PFSK-1 (cell line): Measurements from ENCODE around the gene PKDCC.

Source experiments
- POLR2AphosphoS5 ChIP-seq: IDR thresholded peaks from 2 replicates; pipeline ENCODE4 v1.6.1; 2012; ENCODE audit warnings: low read depth, mild to moderate bottlenecking, control low read depth, low read length, moderate library complexity
- REST ChIP-seq, 2 experiments: IDR thresholded peaks; 2 replicates each; pipeline versions ENCODE4 v1.6.1 to v1.8.0; 2011 to 2012; ENCODE audit warnings: low read depth in 2 of 2, low read length in 2 of 2, control low read depth in 1 of 2, inconsistent platforms in 1 of 2, mild to moderate bottlenecking in 1 of 2, moderate library complexity in 1 of 2; ENCODE audit not compliant: insufficient read depth in 1 of 2
- SIN3A ChIP-seq: IDR thresholded peaks from 2 replicates; pipeline ENCODE4 v1.6.1; 2012; ENCODE audit warnings: mild to moderate bottlenecking, low read length, moderate library complexity, borderline replicate concordance; ENCODE audit not compliant: insufficient read depth

- TF ChIP-seq POLR2AphosphoS5 (no peak), REST (IDR thresholded peaks at IDR 0.05; ENCODE audit: insufficient read depth in 1 of 2, low read depth in 2 of 2, low read length in 2 of 2) (no peak), SIN3A (no peak)
These were observed 34.4 kb upstream of the PKDCC start for GRCh38 chr2:42013409-42013808.
